OCI-LY7 (cell line): ENCODE measurements around the gene HSPB2.

Experiments
- EZH2phosphoT487 ChIP-seq: fragments of 200-600 bp; sonication (generic); IDR thresholded peaks from 2 replicates; pipeline ENCODE4 v1.6.1; 2018; ENCODE audit warnings: low read depth, borderline replicate concordance, mild to moderate bottlenecking, mixed run types, antibody characterized with exemption, low read length, moderate library complexity, mixed read lengths
- TF ChIP-seq, protein P1 (sequence below): fragments of 200-600 bp; sonication (generic); conservative IDR thresholded peaks from 2 replicates; pipeline ENCODE4 v1.5.1; 2014; ENCODE audit warnings: mild to moderate bottlenecking, antibody characterized with exemption, low read length, moderate library complexity, mixed read lengths

DNA sequence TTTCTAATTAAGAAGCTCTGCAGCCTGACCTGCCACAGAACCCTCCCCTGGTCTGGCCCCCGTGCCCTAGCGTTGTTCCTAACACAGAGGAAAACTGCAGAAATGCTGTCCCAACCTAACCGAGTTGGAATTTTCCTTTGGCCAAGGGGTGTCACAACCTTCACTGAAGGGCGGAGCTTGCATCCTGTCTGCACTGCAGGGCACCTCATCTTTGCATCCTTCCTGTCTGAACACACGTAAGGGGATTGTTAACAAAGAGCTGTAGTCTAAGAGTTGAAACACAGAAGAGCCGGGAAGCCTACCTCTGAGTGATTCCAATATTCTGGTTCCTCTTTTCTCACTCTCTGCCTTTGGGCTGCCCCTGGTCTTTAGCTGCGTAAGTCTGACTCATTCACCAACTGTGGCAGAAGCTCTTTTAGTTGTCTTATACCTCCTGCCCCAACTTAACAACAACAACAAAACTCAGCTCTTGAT lies 26.2 kb downstream of the HSPB2 start:
- TF ChIP-seq, protein P1, sequence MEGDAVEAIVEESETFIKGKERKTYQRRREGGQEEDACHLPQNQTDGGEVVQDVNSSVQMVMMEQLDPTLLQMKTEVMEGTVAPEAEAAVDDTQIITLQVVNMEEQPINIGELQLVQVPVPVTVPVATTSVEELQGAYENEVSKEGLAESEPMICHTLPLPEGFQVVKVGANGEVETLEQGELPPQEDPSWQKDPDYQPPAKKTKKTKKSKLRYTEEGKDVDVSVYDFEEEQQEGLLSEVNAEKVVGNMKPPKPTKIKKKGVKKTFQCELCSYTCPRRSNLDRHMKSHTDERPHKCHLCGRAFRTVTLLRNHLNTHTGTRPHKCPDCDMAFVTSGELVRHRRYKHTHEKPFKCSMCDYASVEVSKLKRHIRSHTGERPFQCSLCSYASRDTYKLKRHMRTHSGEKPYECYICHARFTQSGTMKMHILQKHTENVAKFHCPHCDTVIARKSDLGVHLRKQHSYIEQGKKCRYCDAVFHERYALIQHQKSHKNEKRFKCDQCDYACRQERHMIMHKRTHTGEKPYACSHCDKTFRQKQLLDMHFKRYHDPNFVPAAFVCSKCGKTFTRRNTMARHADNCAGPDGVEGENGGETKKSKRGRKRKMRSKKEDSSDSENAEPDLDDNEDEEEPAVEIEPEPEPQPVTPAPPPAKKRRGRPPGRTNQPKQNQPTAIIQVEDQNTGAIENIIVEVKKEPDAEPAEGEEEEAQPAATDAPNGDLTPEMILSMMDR = no peak
- TF ChIP-seq EZH2phosphoT487 = no peak
